IMR-90 (cell line): ENCODE results near the gene ZNF484.
"Not testable (repeated sequence)": the region's sequence is repeated elsewhere in the genome, so short reads cannot be mapped to it uniquely, and the experiment has no call there.

ENCODE experiments used
- MXI1 ChIP-seq: IDR thresholded peaks from 2 replicates; pipeline ENCODE4 v1.6.1; 2012; ENCODE audit warnings: low read depth, mild to moderate bottlenecking, low read length, moderate library complexity, borderline replicate concordance
- POLR2A ChIP-seq: IDR thresholded peaks from 2 replicates; pipeline ENCODE4 v1.6.1; 2012; ENCODE audit warnings: mild to moderate bottlenecking, low read depth, low read length
- RAD21 ChIP-seq: IDR thresholded peaks from 2 replicates; pipeline ENCODE4 v1.6.1; 2012; ENCODE audit warnings: low read length, improper control_type of control experiment
- TF ChIP-seq, protein P1 (sequence below): conservative IDR thresholded peaks from 2 replicates; pipeline ENCODE4 v1.5.1; 2012; ENCODE audit warnings: mild to moderate bottlenecking, low read depth, low read length, improper control_type of control experiment
- TF ChIP-seq, protein P2 (sequence below): fragments of 150-350 bp; IDR thresholded peaks from 2 replicates; pipeline ENCODE4 v1.6.1; 2016; ENCODE audit warnings: low read depth, mild to moderate bottlenecking, low read length, moderate library complexity, borderline replicate concordance

DNA sequence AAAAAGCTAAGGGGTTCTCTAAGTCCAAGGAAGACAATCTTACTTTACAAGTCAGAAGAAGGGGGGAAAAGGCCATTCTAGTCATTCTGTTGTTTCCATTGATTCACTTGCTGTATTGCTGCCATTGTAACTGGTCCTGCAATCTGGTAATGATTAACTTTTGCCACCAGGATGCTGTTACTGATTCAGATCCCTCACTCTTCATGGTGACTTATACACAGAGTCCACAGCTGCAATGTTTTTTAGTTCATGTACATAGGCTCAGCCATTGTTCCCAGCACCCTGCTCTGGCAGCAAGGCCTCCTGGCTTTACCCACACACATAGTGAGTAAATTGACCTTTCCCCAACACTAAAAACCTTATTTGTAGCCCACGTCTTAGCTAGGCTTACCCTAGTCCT lies 57.9 kb downstream of the ZNF484 start:
- TF ChIP-seq RAD21, POLR2A, MXI1: not testable (repeated sequence)
- TF ChIP-seq, protein P1, sequence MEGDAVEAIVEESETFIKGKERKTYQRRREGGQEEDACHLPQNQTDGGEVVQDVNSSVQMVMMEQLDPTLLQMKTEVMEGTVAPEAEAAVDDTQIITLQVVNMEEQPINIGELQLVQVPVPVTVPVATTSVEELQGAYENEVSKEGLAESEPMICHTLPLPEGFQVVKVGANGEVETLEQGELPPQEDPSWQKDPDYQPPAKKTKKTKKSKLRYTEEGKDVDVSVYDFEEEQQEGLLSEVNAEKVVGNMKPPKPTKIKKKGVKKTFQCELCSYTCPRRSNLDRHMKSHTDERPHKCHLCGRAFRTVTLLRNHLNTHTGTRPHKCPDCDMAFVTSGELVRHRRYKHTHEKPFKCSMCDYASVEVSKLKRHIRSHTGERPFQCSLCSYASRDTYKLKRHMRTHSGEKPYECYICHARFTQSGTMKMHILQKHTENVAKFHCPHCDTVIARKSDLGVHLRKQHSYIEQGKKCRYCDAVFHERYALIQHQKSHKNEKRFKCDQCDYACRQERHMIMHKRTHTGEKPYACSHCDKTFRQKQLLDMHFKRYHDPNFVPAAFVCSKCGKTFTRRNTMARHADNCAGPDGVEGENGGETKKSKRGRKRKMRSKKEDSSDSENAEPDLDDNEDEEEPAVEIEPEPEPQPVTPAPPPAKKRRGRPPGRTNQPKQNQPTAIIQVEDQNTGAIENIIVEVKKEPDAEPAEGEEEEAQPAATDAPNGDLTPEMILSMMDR = not testable (repeated sequence)
- TF ChIP-seq, protein P2, sequence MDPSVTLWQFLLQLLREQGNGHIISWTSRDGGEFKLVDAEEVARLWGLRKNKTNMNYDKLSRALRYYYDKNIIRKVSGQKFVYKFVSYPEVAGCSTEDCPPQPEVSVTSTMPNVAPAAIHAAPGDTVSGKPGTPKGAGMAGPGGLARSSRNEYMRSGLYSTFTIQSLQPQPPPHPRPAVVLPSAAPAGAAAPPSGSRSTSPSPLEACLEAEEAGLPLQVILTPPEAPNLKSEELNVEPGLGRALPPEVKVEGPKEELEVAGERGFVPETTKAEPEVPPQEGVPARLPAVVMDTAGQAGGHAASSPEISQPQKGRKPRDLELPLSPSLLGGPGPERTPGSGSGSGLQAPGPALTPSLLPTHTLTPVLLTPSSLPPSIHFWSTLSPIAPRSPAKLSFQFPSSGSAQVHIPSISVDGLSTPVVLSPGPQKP = not testable (repeated sequence)
